Neural cell (in vitro differentiated cells): Measurements from ENCODE around the gene GAS7.

ENCODE experiments used
- CTCF ChIP-seq: fragments of 450-650 bp; IDR thresholded peaks from 2 replicates; pipeline ENCODE4 v1.5.1; 2014; ENCODE audit warnings: antibody characterized with exemption, mild to moderate bottlenecking, moderate library complexity; ENCODE audit not compliant: poor library complexity, severe bottlenecking
- EP300 ChIP-seq: fragments of 450-650 bp; conservative IDR thresholded peaks from 2 replicates; pipeline ENCODE4 v1.6.1; 2014; ENCODE audit warnings: antibody characterized with exemption, mild to moderate bottlenecking, moderate library complexity; ENCODE audit not compliant: poor library complexity, severe bottlenecking
- MXI1 ChIP-seq: fragments of 450-650 bp; conservative IDR thresholded peaks from 2 replicates; pipeline ENCODE4 v1.6.1; 2014; ENCODE audit warnings: antibody characterized with exemption, mild to moderate bottlenecking; ENCODE audit not compliant: poor library complexity, severe bottlenecking
- POLR2AphosphoS5 ChIP-seq: IDR thresholded peaks from 2 replicates; pipeline ENCODE4 v1.6.1; 2012
- TAF1 ChIP-seq: IDR thresholded peaks from 2 replicates; pipeline ENCODE4 v1.6.1; 2012; ENCODE audit warnings: low read depth

GRCh38 chr17:9860851-9861250 lies 337.6 kb downstream of the GAS7 start:
- TF ChIP-seq TAF1 = no peak
- no peak for TF ChIP-seq POLR2AphosphoS5
- no peak for TF ChIP-seq CTCF
- TF ChIP-seq EP300 = no peak
- no peak for TF ChIP-seq MXI1
